ENCODE results near the gene PDE1C.

GRCh38 chr7:31933481-31933880 lies 136.7 kb downstream of the PDE1C start:
- TF ChIP-seq CTCF (conservative IDR thresholded peaks at IDR 0.05) (no peak), ZFX (IDR thresholded peaks at IDR 0.05) (no peak)
